Measurements from ENCODE around the gene KCNAB2. TPM values are rescaled to one million over a fixed set of nuclear protein-coding genes. Genes with fewer than 3 reads are reported as not detected.

KCNAB2 gene
- total RNA-seq, 1 donor from 2014 or later: 17.9 TPM

- intact Hi-C loops (cut with DNase I): no loop called here
- H3K27ac ChIP-seq: no peak overlapping the region
- H3K4me3 ChIP-seq: no peak overlapping the region
- no peaks in the 10 kb centered on the region for H3K27me3 ChIP-seq
- H3K9me3 ChIP-seq: no peaks in the 10 kb centered on the region
- H3K4me1 ChIP-seq: no peaks in the 10 kb centered on the region
- no peaks in the 10 kb centered on the region for H3K36me3 ChIP-seq
- no peak for TF ChIP-seq CTCF (IDR thresholded peaks at IDR 0.05)
- no peak for DNase-seq (ENCODE audit: low spot score in 2 of 2)
These were observed 62.8 kb downstream of the KCNAB2 start for GRCh38 chr1:6108476-6108875.

DNA sequence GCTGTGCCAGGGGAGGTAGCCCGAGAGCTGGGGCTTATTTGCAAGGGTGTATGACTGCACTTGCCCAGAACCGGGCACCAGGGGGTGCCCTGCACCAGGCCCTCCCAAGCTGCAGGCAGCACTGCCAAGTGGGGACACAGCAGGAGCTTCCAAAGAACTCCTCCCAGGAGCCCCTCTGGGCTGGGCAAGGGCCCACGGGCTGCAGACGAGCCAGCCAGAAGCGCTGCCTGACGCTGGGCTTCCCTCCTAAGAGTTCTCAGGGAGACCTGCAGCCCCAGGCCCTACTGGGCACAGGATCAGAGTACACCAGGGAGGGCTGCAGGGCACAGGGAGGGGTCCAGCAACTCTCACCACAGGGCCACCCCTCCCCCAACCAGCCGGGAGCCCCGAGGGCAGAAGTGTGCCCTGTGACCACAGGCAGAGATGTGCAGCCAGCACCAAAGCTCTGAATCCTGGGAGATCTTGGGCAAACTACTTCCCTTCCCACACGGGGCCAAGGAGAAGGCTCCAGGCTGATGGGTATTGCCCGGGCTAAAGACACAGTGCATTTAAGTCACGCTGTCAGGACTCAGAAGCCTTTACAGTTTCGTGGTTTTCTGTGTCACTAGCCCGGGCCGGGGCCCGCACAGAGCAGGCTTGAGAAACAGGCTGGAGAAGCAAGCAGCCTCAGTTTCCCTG lies 63.4 kb downstream of the KCNAB2 start:
- TF ChIP-seq CTCF (IDR thresholded peaks at IDR 0.05): no peak
- Histone ChIP-seq H3K27me3 (no peaks in the 10 kb centered on the region), H3K4me3 (no peak overlapping the region), H3K27ac (no peak overlapping the region), H3K4me1 (no peaks in the 10 kb centered on the region), H3K9me3 (no peaks in the 10 kb centered on the region), H3K36me3 (no peaks in the 10 kb centered on the region)
- DNase-seq (ENCODE audit: low spot score in 2 of 2): no peak
- intact Hi-C loops (cut with DNase I): no loop called here

GRCh38 chr1:6109688-6110087 lies 64.0 kb downstream of the KCNAB2 start:
- Histone ChIP-seq H3K9me3 (no peaks in the 10 kb centered on the region), H3K27ac (no peak overlapping the region), H3K4me1 (no peaks in the 10 kb centered on the region), H3K27me3 (no peaks in the 10 kb centered on the region), H3K36me3 (no peaks in the 10 kb centered on the region), H3K4me3 (no peak overlapping the region)
- intact Hi-C loops (cut with DNase I): no loop called here
- DNase-seq (ENCODE audit: low spot score in 2 of 2): no peak
- TF ChIP-seq CTCF (IDR thresholded peaks at IDR 0.05): no peak

DNA sequence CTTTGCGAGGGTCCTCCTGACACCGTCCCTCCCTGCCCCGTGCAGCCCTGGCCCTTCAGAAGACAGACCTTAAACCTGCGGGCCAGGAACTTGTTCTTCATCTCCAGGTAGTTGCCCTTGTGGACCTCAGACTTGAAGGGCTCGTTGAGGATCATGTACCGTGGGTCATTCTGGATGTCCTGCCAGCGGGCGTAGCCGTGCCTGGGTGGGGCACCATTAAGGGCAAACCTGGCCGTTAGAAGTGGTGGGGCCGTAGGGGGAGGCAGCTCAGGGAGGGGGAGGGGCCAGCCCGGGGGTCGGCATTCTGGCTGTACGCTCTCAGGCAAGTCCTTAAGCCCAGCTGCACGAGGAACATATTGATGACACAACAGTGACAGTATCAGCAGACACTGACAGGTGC lies 64.6 kb downstream of the KCNAB2 start:
- Histone ChIP-seq H3K4me3 (no peak overlapping the region), H3K36me3 (no peaks in the 10 kb centered on the region), H3K27me3 (no peaks in the 10 kb centered on the region), H3K4me1 (no peaks in the 10 kb centered on the region), H3K9me3 (no peaks in the 10 kb centered on the region), H3K27ac (no peak overlapping the region)
- TF ChIP-seq CTCF (IDR thresholded peaks at IDR 0.05): no peak
- DNase-seq (ENCODE audit: low spot score in 2 of 2): no peak
- intact Hi-C loops (cut with DNase I): no loop called here

GRCh38 chr1:6111571-6111970 lies 65.9 kb downstream of the KCNAB2 start:
- Histone ChIP-seq H3K4me1 (no peaks in the 10 kb centered on the region), H3K9me3 (no peaks in the 10 kb centered on the region), H3K27me3 (no peaks in the 10 kb centered on the region), H3K27ac (no peak overlapping the region), H3K36me3 (no peaks in the 10 kb centered on the region), H3K4me3 (no peak overlapping the region)
- TF ChIP-seq CTCF (IDR thresholded peaks at IDR 0.05): no peak
- DNase-seq (ENCODE audit: low spot score in 2 of 2): no peak
- intact Hi-C loops (cut with DNase I): no loop called here
